Ureter (tissue), 1 donor: ENCODE results near the gene FOXP1. TPM values are rescaled to one million over a fixed set of nuclear protein-coding genes. Genes with fewer than 3 reads are reported as not detected.

ENCODE experiments used
- DNase-seq: peaks from one replicate; pipeline ENCODE4 v3.0.0-alpha.2; 2020; ENCODE audit warnings: low spot score
- total RNA-seq: library from RNA; stranded (reverse); gene quantifications from one replicate; pipeline ENCODE4 v1.2.4, GENCODE V29; 2023
- donor health status: DM: yes; HTN: yes; CAD: no.

FOXP1 gene
- total RNA-seq, 1 donor from 2014 or later: 179 TPM

GRCh38 chr3:71307991-71308697 lies 275.4 kb downstream of the FOXP1 start:
- no peak for DNase-seq

- DNase-seq: no peak
Measured at GRCh38 chr3:71305231-71306206, 278.0 kb downstream of the FOXP1 start.

GRCh38 chr3:71304684-71305083 lies 278.8 kb downstream of the FOXP1 start:
- no peak for DNase-seq

- DNase-seq: no peak
Measured at GRCh38 chr3:71304247-71304646, 279.3 kb downstream of the FOXP1 start.

GRCh38 chr3:71303627-71304200 lies 279.8 kb downstream of the FOXP1 start:
- DNase-seq: no peak

- DNase-seq: no peak
Measured at GRCh38 chr3:71302604-71303003, 280.9 kb downstream of the FOXP1 start.

- DNase-seq: no peak
Measured at GRCh38 chr3:71300951-71301393, 282.6 kb downstream of the FOXP1 start.

- DNase-seq: no peak
Measured at GRCh38 chr3:71299160-71299559, 284.4 kb downstream of the FOXP1 start.

- DNase-seq: no peak
Measured at GRCh38 chr3:71294919-71295318, 288.6 kb downstream of the FOXP1 start.

- no peak for DNase-seq
Measured at GRCh38 chr3:71290301-71290700, 293.2 kb downstream of the FOXP1 start.

GRCh38 chr3:71288269-71288930 lies 295.1 kb downstream of the FOXP1 start:
- no peak for DNase-seq

GRCh38 chr3:71285086-71285485 lies 298.4 kb downstream of the FOXP1 start:
- DNase-seq: no peak

GRCh38 chr3:71282976-71283375 lies 300.6 kb downstream of the FOXP1 start:
- no peak for DNase-seq

GRCh38 chr3:71281280-71281679 lies 302.2 kb downstream of the FOXP1 start:
- no peak for DNase-seq

GRCh38 chr3:71277341-71277740 lies 306.2 kb downstream of the FOXP1 start:
- no peak for DNase-seq

- DNase-seq: no peak
Measured at GRCh38 chr3:71276531-71276930, 307.0 kb downstream of the FOXP1 start.

- DNase-seq: no peak
Measured at GRCh38 chr3:71273453-71273852, 310.1 kb downstream of the FOXP1 start.

- no peak for DNase-seq
Measured at GRCh38 chr3:71271596-71271995, 311.9 kb downstream of the FOXP1 start.

- DNase-seq: no peak
Measured at GRCh38 chr3:71269906-71270305, 313.6 kb downstream of the FOXP1 start.

- DNase-seq: no peak
Measured at GRCh38 chr3:71268462-71268999, 315.0 kb downstream of the FOXP1 start.

GRCh38 chr3:71266875-71267274 lies 316.7 kb downstream of the FOXP1 start:
- DNase-seq: no peak
